ENCODE measurements around the gene KCNAB1.
A peak's percentile ranks its signal among the peaks of the same experiment; 100 is the strongest.

KCNAB1 gene

GRCh38 chr3:156455839-156456238 lies 335.5 kb downstream of the KCNAB1 start:
- no peak for DNase-seq (ENCODE audit: low spot score)

- no peak for DNase-seq (ENCODE audit: low spot score)
These were observed 336.4 kb downstream of the KCNAB1 start for GRCh38 chr3:156456771-156457224.

- DNase-seq (ENCODE audit: low spot score), result no peak
These were observed 339.1 kb downstream of the KCNAB1 start for GRCh38 chr3:156459434-156459833.

- DNase-seq (ENCODE audit: low spot score), result no peak
These were observed 339.8 kb downstream of the KCNAB1 start for GRCh38 chr3:156460206-156460611.

- DNase-seq (ENCODE audit: low spot score), result no peak
These were observed 341.5 kb downstream of the KCNAB1 start for GRCh38 chr3:156461889-156462288.

GRCh38 chr3:156463123-156463522 lies 342.7 kb downstream of the KCNAB1 start:
- no peak for DNase-seq (ENCODE audit: low spot score)

GRCh38 chr3:156465194-156465593 lies 344.8 kb downstream of the KCNAB1 start:
- DNase-seq (ENCODE audit: low spot score), result no peak

GRCh38 chr3:156469456-156469855 lies 349.1 kb downstream of the KCNAB1 start:
- no peak for DNase-seq (ENCODE audit: low spot score)

GRCh38 chr3:156471431-156471830 lies 351.1 kb downstream of the KCNAB1 start:
- no peak for DNase-seq (ENCODE audit: low spot score)

GRCh38 chr3:156472150-156472549 lies 351.8 kb downstream of the KCNAB1 start:
- no peak for DNase-seq (ENCODE audit: low spot score)

- no peak for DNase-seq (ENCODE audit: low spot score)
These were observed 352.3 kb downstream of the KCNAB1 start for GRCh38 chr3:156472684-156473083.

- no peak for DNase-seq (ENCODE audit: low spot score)
These were observed 353.0 kb downstream of the KCNAB1 start for GRCh38 chr3:156473341-156473740.

- peak; percentile 40 for DNase-seq (ENCODE audit: low spot score)
These were observed 354.4 kb downstream of the KCNAB1 start for GRCh38 chr3:156474560-156475389.

GRCh38 chr3:156477323-156477722 lies 356.9 kb downstream of the KCNAB1 start:
- no peak for DNase-seq (ENCODE audit: low spot score)

- DNase-seq (ENCODE audit: low spot score), result no peak
These were observed 358.5 kb downstream of the KCNAB1 start for GRCh38 chr3:156478891-156479290.

- no peak for DNase-seq (ENCODE audit: low spot score)
These were observed 359.2 kb downstream of the KCNAB1 start for GRCh38 chr3:156479604-156480003.

GRCh38 chr3:156480949-156481348 lies 360.6 kb downstream of the KCNAB1 start:
- no peak for DNase-seq (ENCODE audit: low spot score)

GRCh38 chr3:156483002-156483401 lies 362.6 kb downstream of the KCNAB1 start:
- DNase-seq (ENCODE audit: low spot score), result no peak

- no peak for DNase-seq (ENCODE audit: low spot score)
These were observed 363.0 kb downstream of the KCNAB1 start for GRCh38 chr3:156483426-156483825.

GRCh38 chr3:156483961-156484787 lies 363.8 kb downstream of the KCNAB1 start:
- DNase-seq (ENCODE audit: low spot score), result no peak

- DNase-seq (ENCODE audit: low spot score), result no peak
These were observed 368.4 kb downstream of the KCNAB1 start for GRCh38 chr3:156488767-156489166.

GRCh38 chr3:156489462-156489911 lies 369.1 kb downstream of the KCNAB1 start:
- DNase-seq (ENCODE audit: low spot score), result no peak

- no peak for DNase-seq (ENCODE audit: low spot score)
These were observed 370.8 kb downstream of the KCNAB1 start for GRCh38 chr3:156491192-156491591.

All from D341Med (cell line).